GM21423 (cell line): Measurements from ENCODE around the gene TUSC2.
"Not testable (repeated sequence)": the region's sequence is repeated elsewhere in the genome, so short reads cannot be mapped to it uniquely, and the experiment has no call there.

Experiments used
- ATAC-seq: cut with Tn5 transposase; IDR thresholded peaks from one replicate; pipeline ENCODE4 v1.9.1; 2021; ENCODE audit warnings: mild to moderate bottlenecking, moderate library complexity; ENCODE audit not compliant: unreplicated experiment

TUSC2 gene

DNA sequence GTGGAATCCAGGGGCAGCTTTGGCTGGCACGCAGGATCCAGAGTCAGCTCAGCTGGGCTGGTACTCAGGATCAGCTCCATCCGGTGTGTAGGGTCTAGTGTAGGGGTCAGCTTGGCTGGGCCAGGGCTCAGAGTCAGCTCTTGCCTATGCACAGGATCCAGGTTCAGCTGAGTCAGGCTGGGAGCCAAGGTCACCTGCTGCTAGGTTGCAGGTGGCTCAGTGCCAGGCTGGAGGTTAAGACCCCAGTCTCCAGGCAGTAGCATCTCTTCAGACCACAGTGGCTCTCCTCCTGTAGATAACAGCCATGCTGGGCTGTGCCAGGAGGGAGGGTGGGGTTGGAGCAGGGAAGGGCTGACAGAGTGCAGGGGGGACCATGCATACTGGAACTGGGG, 30.6 kb downstream of the TUSC2 start:
- no peak for ATAC-seq

DNA sequence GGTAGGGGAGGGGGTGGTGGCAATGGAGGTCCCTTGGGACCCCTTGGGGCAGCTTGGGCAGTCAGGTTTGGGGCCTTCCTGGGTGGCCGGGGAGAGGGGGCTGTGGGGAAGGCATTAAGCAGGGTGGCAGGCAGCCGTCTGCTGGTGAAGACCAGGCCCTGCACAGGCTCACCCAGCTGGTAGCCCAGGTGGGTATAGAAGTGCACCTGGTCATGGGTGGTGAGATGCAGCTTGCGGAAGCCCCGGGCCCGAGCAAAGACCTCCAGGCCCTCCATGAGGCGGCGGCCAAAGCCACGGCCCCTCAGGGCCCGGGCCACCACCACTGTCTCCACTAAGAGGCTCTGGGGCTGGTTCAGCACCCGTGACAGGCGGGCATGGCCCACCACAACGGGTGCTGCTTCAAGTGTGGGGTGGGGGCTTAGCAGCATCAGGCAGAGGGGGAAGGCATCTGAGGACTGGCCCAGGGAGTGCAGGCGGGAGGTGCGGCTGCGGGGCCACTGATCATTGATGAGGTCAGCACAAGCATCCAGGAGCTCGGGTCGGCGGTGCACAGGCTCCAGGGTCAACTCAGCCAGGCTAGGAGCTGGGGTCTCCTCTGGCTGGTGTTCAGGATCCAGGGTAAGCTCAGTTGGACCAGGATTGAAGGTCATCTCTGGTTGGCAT, 31.2 kb downstream of the TUSC2 start:
- no peak for ATAC-seq

DNA sequence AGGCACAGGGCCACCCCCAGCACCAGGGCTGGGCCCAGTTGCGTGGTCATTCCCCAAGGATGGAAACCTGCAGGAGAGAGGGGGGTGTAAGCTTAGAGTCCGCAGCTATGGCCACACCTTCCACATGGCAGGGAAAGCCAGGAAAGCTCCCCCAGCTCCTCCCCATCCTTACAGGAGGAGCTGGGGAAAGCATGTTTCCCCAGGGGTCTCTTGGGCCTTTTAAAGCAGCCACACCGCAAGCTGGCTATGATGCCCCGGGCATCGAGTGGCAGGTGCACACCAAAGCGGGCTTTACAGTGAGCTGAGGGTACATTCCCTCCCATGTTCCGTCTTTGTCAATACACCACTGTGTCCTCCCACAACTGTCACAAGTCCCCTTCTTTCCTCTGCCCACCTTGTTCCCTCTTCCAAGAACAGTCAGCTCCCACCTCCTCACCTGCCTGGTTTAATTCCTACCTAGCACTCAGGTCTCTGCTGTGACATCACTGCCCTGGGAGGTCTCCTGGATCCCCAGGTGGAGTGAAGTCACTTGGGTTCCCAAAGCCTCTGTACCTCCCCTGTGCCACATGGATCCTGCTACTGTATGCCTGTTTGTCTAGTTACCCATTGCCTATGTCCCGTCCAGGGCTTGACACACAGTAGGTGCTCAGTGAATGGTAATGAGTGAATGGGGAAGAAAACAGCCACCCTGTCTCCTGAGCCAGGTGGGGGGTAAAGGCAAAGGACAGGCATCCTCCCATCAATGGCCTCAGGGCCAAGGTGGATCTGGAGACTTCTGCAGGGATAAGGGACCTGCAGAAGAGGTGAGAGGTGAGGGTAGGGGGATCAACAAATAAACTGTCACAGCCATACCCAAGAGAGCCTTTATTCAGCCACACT, 32.2 kb downstream of the TUSC2 start:
- no peak for ATAC-seq

DNA sequence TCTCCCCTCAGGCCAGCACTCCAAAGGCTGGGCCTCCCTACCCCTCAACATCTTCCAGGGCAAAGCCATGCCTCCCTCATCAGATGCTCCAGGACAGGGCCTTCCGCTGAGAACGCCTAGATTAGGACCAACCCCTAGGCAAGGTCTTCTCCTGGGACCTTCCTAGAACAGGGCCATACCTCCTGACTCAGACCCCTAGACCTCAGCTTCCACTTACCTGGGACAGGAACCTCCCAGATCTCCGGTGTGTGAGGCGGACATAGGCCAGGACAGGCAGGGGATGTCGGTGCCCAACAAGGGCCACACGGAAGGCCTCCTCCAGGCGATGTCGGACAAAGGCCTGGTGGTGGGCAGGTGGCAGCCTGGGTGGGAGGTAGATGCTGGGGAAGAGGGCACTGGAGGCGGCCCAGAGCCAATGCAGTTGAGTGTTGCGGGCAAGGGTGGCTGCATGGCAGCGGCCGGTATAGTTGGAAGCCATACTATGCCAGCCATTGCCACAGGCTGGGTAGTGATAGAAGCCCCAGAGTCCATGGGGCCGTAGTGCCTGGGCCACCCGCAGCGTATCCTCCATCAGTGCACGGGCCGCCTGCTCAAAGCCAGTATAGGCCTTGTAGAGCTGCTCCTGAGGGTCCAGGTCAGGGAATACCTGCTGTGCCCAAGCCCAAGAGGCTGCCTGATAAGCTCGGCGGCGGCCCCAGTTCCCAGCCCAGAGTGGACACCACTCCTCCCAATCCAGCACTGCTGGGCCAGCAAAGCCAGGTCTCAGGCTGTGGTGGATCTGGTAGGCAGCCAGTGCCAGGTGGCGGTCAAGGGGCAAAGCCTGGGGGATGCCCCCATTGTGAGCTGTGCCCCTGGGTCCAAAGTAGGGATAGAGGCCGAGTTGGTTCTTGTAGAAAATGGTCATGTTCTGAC, 33.3 kb downstream of the TUSC2 start:
- no peak for ATAC-seq

DNA sequence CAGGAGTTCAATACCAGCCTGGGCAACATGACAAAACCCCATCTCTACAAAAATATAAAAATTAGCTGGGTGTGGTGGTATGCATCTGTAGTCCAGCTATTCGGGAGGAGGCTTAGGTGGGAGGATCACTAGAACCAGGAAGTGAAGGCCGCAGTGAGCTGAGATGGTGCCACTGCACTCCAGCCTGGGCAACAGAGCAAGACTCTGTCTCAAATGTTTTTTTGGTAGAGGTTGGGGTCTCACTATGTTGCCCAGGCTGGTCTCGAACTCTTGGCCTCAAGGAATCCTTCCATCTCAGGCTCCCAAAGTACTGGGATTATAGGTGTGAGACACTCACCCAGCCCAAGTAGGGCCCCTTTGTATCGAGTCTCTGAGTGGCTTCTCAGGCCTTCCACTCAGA, 33.9 kb downstream of the TUSC2 start:
- no peak for ATAC-seq

DNA sequence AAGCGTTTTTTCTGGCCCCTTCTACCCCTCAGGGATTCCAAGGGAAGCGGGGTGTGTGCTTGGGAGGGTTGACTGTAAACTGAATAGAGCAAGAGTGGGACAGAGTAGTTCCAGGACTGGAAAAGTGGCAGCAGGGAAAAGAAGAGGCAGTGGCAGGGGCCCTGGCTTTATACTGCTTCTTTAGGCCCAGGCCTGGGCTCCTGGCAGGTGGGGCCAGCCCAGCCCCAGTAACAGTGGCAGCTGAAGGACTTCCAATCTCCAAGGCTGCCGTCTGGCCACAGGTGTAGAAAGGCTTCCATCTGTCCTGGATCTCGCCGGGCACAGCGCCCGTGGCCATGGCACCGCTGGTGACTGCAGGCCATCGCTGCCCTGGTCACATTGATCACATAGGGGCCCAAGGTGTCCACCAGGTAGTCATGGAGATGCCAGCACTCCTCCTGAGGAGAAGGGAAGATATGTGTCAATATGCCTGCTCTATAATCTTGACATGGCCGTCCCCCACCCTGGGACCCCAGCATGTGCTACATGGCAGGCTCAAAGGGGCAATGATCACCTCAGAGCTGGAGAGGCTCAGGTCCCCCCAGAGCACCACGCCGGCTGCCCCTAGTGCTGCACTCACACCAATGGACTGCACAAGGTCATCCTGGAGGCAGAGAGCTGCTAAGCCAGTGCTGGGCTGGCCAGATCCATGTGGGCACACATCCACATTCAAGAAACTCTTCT, 34.8 kb downstream of the TUSC2 start:
- ATAC-seq = no peak

DNA sequence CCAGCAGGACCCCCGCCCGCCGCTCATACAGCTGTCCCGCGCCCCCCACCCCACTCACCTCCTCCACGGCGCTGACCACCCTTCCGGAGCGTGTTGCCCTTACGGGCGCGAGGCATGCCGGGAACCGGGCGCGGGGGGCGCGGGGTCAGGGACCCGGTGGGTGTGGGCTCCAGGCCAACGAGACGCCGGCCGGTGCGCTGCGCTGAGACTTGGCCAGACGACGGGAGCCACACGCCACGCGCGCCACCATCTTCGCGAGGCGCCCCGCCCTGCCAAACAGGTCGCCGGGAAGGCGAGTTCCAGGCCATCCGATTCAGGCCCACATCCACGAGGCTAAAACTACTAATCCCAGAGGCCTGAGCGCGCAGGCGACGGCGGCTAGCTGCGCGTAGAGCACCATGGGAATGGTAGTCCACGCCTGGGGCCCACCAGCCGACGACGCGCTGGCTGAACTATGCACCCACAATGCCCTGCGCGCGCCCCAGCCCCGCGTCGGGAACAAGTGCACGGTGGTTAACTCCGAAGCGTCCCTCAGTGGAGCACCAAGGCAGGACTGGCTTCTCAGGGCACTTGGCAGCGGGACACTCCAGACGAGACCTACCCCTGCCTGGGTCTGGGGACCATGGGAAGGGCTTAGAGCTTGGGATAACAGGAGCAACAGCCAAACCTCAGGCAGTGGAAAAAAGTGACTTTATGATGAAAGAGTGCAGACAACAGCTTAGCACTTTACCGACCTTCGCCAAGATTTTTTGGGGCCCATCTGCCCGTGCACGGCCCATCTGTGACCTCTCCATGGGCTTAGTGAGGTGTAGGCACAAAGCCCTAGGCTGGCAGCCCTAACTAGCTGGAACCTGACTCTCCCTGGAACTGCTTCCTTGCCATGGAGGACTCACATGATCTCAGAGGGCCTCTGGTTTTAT, 35.6 kb downstream of the TUSC2 start, which contains the start of gene IFRD2:
IFRD2 (minus strand) TSS at position 271 of the 920 bp plus-strand sequence; CDS start at position 116, 155 bp downstream.
- peak; percentile 91 for ATAC-seq

DNA sequence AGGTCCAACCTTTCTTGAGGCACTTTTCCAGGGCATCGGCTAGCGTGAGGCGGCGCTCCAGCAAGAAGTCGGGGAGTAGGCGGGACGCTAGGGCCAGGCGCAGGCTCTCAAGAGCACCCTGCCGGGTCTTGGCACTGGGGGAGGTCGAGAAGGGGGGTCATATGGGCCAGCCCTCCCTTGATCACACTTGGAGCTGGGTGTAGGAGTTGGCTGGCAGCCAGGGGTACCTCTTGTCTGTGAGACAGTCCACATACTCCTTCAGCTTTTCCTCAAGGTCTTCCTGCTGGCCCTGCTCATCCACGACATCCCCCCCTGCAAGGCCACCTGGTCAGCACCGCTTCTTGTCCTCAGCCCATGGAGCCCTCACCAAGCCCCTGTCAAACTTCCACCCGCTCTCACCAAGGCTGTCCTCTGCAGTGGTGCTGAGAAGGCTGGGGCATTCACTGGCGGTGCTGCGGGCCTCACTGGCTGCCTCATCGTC, 37.8 kb downstream of the TUSC2 start:
- ATAC-seq = no peak

DNA sequence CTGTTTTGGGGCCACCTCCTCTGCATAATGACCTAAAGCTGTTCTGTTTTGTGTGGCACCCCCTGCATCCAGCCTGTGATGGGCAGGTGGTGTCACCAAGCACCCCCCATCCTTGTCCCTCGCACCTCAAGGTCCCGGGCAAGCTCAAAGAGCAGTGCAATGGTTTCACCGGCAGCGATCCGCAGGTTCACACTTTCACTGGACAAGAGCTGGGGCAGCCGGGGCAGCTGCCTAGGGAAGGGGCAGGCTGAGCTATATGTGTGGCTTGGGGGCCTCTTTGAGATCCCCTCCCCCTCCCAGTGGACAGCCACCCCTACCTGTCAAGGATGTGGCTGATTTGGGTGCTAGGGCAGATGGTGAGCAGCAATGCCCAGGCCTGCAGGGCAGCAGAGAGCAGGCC, 38.9 kb downstream of the TUSC2 start:
- ATAC-seq = no peak

DNA sequence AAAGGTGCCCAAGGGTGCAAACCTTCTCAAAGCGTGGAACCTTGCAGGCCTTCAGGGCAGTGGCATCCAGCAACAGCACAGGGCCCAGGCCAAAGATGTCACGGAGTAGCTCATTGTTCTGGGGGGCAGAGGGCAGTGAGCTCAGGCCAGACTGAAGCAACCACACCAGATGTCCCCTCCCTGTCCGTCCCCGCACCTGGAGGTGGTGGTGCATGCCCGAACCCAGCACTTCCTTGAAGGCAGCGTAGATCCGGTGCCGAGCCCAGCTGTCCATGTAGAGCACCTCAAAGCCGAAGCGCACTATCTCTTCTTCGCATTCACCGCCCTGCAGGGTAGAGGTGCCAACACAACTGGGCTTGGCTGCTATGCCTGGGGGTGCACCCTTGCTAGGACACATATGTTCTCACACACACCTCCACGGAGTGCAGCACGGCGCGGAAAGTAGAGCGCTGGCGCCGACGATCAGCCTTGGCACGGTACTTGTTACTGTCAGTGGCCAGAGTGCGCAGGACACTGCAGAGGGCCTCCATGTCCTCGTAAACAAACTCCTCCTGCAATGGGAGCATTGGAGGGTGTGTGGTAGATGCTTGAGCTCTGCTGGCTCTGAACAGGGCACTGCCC, 39.5 kb downstream of the TUSC2 start:
- no peak for ATAC-seq

DNA sequence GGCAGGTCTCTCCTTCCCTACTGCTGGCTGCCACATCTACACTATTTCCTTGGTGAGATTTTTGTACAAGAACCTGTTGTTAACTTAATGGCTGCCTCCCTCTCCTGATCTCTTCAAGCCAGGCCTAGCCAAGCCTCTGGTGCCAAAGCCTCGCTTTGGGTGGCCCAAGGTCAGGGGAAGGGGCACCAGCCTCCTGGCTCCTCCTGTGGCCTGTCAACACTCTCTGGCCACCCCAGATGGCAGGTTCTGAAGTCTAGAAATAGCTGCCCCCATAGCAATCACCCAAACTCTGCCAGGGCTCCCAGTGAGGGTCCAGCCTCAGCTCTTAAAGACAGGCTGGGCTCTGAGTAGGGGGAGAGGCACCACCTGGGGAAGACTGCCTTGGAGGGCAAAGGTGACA, 40.8 kb downstream of the TUSC2 start:
- ATAC-seq = no peak

DNA sequence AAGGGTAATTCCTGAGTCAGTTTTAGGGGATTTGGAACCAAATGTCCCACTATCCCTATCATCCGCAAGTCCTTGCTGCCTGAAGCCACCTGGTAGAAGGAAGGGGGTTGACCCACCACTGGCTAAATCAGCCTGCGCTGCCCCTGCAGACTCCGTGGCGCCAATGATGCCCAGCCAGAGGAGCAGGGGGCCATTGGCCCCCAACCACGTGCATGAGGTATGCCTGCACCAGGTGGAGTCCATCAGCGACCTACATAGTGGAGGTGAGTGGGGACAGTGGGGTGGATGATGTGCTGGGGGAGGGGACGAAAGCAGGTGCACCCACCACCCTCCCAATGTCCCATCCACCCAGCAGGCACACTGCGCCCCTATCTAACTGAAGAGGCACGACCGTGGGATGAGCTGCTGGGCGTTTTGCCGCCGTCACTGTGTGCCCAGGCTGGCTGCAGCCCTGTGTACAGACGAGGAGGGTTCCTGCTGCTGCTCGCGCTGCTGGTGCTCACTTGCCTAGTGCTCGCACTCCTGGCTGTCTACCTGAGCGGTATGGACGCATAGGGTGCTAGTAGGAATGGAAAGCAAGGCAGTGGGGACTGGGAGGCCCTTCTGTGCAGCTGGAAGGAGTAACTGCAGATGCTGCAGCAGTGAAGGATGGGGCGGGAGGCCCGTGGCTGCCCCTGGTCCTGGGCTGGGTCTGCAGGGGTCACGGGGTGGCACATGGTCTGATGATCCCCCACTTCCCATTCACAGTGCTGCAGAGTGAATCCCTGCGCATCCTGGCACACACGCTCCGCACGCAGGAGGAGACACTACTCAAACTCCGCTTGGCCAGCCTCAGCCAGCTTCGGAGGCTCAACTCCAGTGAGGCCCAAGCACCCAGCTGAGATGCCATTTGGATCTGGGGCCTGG, 41.4 kb downstream of the TUSC2 start:
- no peak for ATAC-seq

DNA sequence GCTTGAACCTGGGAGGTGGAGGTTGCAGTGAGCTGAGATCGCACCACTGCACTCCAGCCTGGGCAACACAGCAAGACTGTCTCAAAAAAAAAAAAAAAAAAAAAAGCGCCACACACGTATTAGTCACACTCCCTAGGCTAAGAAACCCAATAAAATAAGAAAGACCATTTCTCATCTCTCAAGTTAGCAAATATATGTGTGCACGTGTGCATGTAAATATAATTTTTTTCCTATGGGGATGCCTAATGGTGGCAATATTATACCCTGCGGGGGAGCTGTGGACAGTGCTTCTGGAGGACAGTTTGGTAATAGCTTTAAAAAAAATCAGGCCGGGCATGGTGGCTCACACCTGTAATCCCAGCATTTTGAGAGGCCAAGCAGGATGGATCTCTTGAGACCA, 43.9 kb downstream of the TUSC2 start:
- ATAC-seq = not testable (repeated sequence)

DNA sequence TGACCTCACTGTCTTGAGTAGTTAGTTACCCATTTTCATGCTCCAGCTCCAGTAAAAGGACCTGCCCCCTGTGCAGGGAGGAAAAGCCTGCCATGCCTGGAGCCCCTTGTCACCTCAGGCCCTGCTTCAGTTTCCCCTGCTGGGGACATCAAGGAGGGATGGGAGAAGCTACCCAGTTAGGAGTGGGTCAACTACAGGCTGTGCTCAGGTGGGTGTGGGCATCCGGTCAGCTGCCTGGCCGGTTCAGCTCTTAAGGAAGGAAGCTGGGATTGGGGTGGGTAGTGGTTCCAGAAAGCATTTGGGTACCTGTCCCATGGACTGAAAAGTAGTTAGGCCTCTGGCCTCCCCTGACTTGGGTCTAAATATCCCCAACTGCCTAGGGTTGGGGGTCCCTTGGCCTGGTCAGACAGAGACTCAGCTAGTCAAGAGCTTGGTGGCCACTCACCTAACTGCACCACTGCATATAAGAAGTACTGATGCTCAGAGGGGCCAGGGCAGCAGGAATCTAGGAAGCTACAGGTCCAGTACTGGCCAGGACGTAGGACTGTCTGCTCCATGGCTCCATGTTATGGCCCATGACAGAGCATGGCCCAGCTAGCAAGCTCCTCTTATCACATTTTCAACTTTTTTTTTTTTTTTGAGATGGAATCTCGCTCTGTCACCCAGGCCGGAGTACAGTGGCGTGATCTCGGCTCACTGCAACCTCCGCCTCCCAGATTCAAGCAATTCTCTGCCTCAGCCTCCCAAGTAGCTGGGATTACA, 48.6 kb downstream of the TUSC2 start:
- ATAC-seq = no peak

DNA sequence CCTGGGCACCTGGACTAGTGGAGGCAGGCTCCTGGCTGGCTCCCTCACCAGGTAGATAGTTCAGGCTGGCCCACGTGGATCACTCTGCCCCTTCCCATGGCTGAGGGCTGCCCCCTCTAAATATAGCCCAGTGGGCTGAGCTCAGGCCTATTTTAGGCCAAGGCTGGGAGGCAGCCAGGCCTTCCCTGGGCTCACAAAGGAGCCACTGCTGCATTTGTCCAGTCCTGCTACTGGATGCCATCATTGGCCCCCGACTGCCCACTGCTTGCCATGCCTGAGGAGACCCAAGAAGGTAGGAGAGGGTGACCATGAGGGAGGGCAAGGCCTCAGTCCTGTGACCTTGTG, 49.2 kb downstream of the TUSC2 start, which contains the start of gene LSMEM2:
LSMEM2 (plus strand) TSS at position 208 of the 345 bp plus-strand sequence; CDS start at position 235, 27 bp downstream.
- no peak for ATAC-seq

DNA sequence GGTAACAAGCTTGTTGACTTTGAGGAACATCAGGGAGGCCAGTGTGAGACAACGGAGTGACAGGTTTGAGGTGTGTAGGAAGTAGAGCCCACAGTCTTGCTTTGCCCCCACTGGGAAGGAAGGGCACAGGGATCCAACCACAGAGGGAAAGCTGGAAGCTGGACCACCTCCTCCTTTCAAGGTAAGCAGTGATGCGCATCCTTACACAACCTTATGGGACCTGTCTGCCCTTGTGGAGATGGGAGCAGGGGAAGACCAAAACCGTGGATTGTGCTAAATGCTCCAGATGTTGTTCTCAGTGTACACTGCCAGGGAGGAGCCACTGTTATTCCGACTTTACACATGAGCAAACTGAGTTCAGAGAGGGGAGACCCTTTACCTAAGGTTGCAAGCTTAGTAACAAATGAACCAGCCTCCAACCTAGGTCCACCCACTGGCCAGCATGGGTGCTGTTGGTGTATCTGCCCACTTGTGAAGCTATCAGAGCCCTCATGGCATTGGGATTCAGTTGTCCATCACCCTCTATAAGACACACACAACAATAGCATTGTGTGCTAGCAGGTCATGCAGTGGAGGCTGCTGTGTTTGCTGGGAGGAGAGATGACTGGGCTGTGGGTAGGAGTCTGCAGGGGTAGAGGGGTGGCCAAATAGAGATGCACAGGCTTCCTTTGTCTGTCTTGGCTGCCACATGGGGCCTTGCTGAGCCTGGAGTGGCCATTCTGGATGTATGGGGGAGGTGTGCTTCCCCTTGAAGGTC, 49.7 kb downstream of the TUSC2 start:
- no peak for ATAC-seq

DNA sequence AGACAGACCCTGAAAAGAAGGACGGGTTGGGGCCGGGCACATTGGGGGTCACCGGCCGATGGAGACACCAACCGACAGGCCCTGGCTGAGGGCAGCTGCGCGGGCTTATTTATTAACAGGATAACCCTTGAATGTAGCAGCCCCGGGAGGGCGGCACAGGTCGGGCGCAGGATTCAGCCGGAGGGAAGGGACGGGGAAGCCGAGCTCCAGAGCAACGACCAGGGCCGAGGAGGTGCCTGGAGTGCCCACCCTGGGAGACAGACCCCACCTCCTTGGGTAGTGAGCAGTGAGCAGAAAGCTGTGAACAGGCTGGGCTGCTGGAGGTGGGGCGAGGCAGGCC, 51.3 kb downstream of the TUSC2 start:
- no peak for ATAC-seq
